H9 (cell line): Measurements from ENCODE around the gene NAA60. TPM values are rescaled to one million over a fixed set of nuclear protein-coding genes. Genes with fewer than 3 reads are reported as not detected.

Source experiments
- DNase-seq: peaks from one replicate; pipeline ENCODE4 v3.0.0-alpha.2; 2017
- H2AFZ ChIP-seq: one replicate; pipeline ENCODE4 v1.6.1; 2013; ENCODE audit warnings: mild to moderate bottlenecking, low read length, control low read depth, moderate library complexity
- H2AK5ac ChIP-seq: 2 replicates; pipeline ENCODE4 v1.6.1; 2013; ENCODE audit warnings: low read length, control low read depth, mixed read lengths; ENCODE audit not compliant: insufficient read length
- H2BK120ac ChIP-seq: one replicate; pipeline ENCODE4 v1.6.1; 2013; ENCODE audit warnings: low read depth, mild to moderate bottlenecking, low read length, control low read depth, inconsistent platforms; ENCODE audit not compliant: poor library complexity, severe bottlenecking
- H2BK12ac ChIP-seq: 2 replicates; pipeline ENCODE4 v1.6.1; 2013; ENCODE audit warnings: low read length, control low read depth, mixed read lengths, low read depth; ENCODE audit not compliant: insufficient read length
- H2BK15ac ChIP-seq: 2 replicates; pipeline ENCODE4 v1.6.1; 2013; ENCODE audit warnings: low read depth, low read length, control low read depth
- H2BK20ac ChIP-seq: one replicate; pipeline ENCODE4 v1.6.1; 2013; ENCODE audit warnings: low read depth, mild to moderate bottlenecking, low read length, control low read depth, inconsistent platforms; ENCODE audit not compliant: poor library complexity, severe bottlenecking
- H2BK5ac ChIP-seq: 2 replicates; pipeline ENCODE4 v1.6.1; 2013; ENCODE audit warnings: low read length, control low read depth, mixed read lengths; ENCODE audit not compliant: insufficient read length
- H3K14ac ChIP-seq: 2 replicates; pipeline ENCODE4 v1.6.1; 2013; ENCODE audit warnings: low read length, control low read depth; ENCODE audit not compliant: insufficient read depth
- H3K18ac ChIP-seq: 2 replicates; pipeline ENCODE4 v1.6.1; 2013; ENCODE audit warnings: low read depth, mild to moderate bottlenecking, mixed read lengths, low read length, control low read depth; ENCODE audit not compliant: insufficient read length
- H3K23ac ChIP-seq: 2 replicates; pipeline ENCODE4 v1.6.1; 2013; ENCODE audit warnings: low read length, control low read depth, mixed read lengths, low read depth; ENCODE audit not compliant: insufficient read length
- H3K23me2 ChIP-seq: 2 replicates; pipeline ENCODE4 v1.6.1; 2013; ENCODE audit warnings: low read depth, mild to moderate bottlenecking, mixed read lengths, low read length, control low read depth; ENCODE audit not compliant: insufficient read length, poor library complexity, severe bottlenecking
- H3K27ac ChIP-seq: 2 replicates; pipeline ENCODE4 v1.5.1; 2013; ENCODE audit warnings: low read length, control low read depth, mixed read lengths, low read depth; ENCODE audit not compliant: insufficient read length
- H3K27me3 ChIP-seq: 2 replicates; pipeline ENCODE4 v1.6.1; 2013; ENCODE audit warnings: low read length, control low read depth, inconsistent platforms; ENCODE audit not compliant: insufficient read depth
- H3K4ac ChIP-seq: 2 replicates; pipeline ENCODE4 v1.6.1; 2013; ENCODE audit warnings: low read depth, mild to moderate bottlenecking, control low read depth, inconsistent platforms, low read length, moderate library complexity
- H3K4me1 ChIP-seq: 2 replicates; pipeline ENCODE4 v1.6.1; 2013; ENCODE audit warnings: low read length, control low read depth, inconsistent platforms; ENCODE audit not compliant: insufficient read depth
- H3K4me2 ChIP-seq: 2 replicates; pipeline ENCODE4 v1.6.1; 2013; ENCODE audit warnings: low read length, control low read depth, mixed read lengths; ENCODE audit not compliant: insufficient read length, insufficient read depth
- H3K56ac ChIP-seq: 2 replicates; pipeline ENCODE4 v1.6.1; 2013; ENCODE audit warnings: low read depth, mild to moderate bottlenecking, mixed read lengths, low read length, control low read depth; ENCODE audit not compliant: insufficient read length
- H3K79me1 ChIP-seq: 2 replicates; pipeline ENCODE4 v1.6.1; 2013; ENCODE audit warnings: low read depth, mild to moderate bottlenecking, moderate library complexity, low read length, control low read depth, inconsistent platforms; ENCODE audit not compliant: insufficient read depth, poor library complexity, severe bottlenecking
- H3K79me2 ChIP-seq: 2 replicates; pipeline ENCODE4 v1.6.1; 2013; ENCODE audit warnings: low read length, control low read depth, inconsistent platforms; ENCODE audit not compliant: insufficient read depth
- H3K9ac ChIP-seq: 2 replicates; pipeline ENCODE4 v1.6.1; 2013; ENCODE audit warnings: low read length, control low read depth, mixed read lengths; ENCODE audit not compliant: insufficient read length; ENCODE audit errors: extremely low read depth
- H3K9me3 ChIP-seq: one replicate; pipeline ENCODE4 v1.6.1; 2013; ENCODE audit warnings: low read depth, low read length, inconsistent platforms; ENCODE audit not compliant: control insufficient read depth
- H3T11ph ChIP-seq: one replicate; pipeline ENCODE4 v1.6.1; 2013; ENCODE audit warnings: mild to moderate bottlenecking, low read length, control low read depth, inconsistent platforms
- H4K20me1 ChIP-seq: one replicate; pipeline ENCODE4 v1.6.1; 2013; ENCODE audit not compliant: control insufficient read depth, insufficient read length, insufficient read depth
- H4K5ac ChIP-seq: 2 replicates; pipeline ENCODE4 v1.6.1; 2013; ENCODE audit warnings: low read depth, mild to moderate bottlenecking, mixed read lengths, low read length, control low read depth; ENCODE audit not compliant: insufficient read length
- H4K8ac ChIP-seq: replicated peaks from 2 replicates; pipeline ENCODE4 v1.6.1; 2013; ENCODE audit warnings: low read length, control low read depth, mixed read lengths, low read depth; ENCODE audit not compliant: insufficient read length
- H4K91ac ChIP-seq: 2 replicates; pipeline ENCODE4 v1.6.1; 2013; ENCODE audit warnings: low read depth, mild to moderate bottlenecking, moderate library complexity, mixed read lengths, low read length, control low read depth; ENCODE audit not compliant: insufficient read length
- H3K27ac Mint-ChIP-seq, 3 experiments: 2 replicates in 2 of 3; 3 replicates in 1 of 3; pipeline ENCODE4 v1.8.0; 2020 to 2021; ENCODE audit warnings: mixed read lengths in 3 of 3, mild to moderate bottlenecking in 1 of 3, moderate library complexity in 1 of 3
- H3K27me3 Mint-ChIP-seq: 2 replicates; pipeline ENCODE4 v1.8.0; 2021; ENCODE audit warnings: low read depth, mild to moderate bottlenecking, moderate library complexity, mixed read lengths
- H3K36me3 Mint-ChIP-seq, 3 experiments: 2 replicates in 2 of 3; 3 replicates in 1 of 3; pipeline ENCODE4 v1.8.0; 2020 to 2021; ENCODE audit warnings: low read depth in 3 of 3, mixed read lengths in 3 of 3; ENCODE audit not compliant: insufficient read depth in 1 of 3
- H3K4me1 Mint-ChIP-seq, 2 experiments: 2 replicates each; pipeline ENCODE4 v1.8.0; 2020; ENCODE audit warnings: mixed read lengths in 2 of 2
- H3K4me3 Mint-ChIP-seq, 2 experiments: 2 replicates in 1 of 2; 3 replicates in 1 of 2; pipeline ENCODE4 v1.8.0; 2020 to 2021; ENCODE audit warnings: mild to moderate bottlenecking in 2 of 2, mixed read lengths in 2 of 2, moderate library complexity in 1 of 2
- H3K9me3 Mint-ChIP-seq, 2 experiments: 2 replicates in 1 of 2; 3 replicates in 1 of 2; pipeline ENCODE4 v1.8.0; 2020; ENCODE audit warnings: mild to moderate bottlenecking in 2 of 2, mixed read lengths in 2 of 2, moderate library complexity in 1 of 2
- total RNA-seq: library from RNA; stranded (reverse); gene quantifications from 2 replicates; pipeline ENCODE4 v1.2.1, GENCODE V29; 2021
- TF ChIP-seq, protein P1 (sequence below): fragments of 200-600 bp; sonication (generic); conservative IDR thresholded peaks from 3 replicates; pipeline ENCODE4 v1.8.0; 2021; ENCODE audit warnings: antibody characterized with exemption, mild to moderate bottlenecking

Gene NAA60
- total RNA-seq, 1 experiment from 2014 or later = 49.3 TPM

DNA sequence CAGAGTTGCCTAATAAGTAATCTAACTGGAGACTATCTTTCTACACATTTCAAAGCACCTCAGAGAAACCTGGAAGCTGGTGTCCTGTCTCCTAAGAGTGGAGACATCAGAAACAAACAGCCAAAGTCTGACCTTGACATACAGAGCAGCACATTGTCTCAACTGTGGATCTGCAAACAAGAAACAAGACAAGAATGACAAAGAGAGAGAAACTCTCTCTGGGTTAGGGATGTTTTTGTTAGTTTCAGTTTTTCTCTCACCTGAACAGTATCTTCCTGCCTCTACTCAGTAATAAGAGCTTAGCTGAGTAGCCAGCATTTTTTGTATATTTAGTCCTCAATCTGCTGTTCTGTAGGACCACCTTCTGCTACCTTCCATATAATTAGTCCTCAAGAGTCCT lies 9.1 kb upstream of the NAA60 start:
- Histone ChIP-seq H3K79me2 (no peaks in the 10 kb centered on the region), H3K9ac (no peak overlapping the region), H3K9me3 (no peaks in the 10 kb centered on the region), H4K91ac (no peak overlapping the region), H3T11ph (no peak overlapping the region), H3K4me2 (no peak overlapping the region), H2BK15ac (no peak overlapping the region), H3K23me2 (peaks cover 2% of the 10 kb centered on the region), H3K18ac (no peak overlapping the region), H2AFZ (no peak overlapping the region), H4K20me1 (no peaks in the 10 kb centered on the region), H4K5ac (no peak overlapping the region), H4K8ac (no peak overlapping the region), H2BK5ac (no peak overlapping the region), H3K79me1 (no peaks in the 10 kb centered on the region), H3K27ac (no peak overlapping the region), H3K27me3 (no peaks in the 10 kb centered on the region), H2BK120ac (no peak overlapping the region), H2AK5ac (no peak overlapping the region), H3K23ac (no peak overlapping the region), H3K4ac (no peak overlapping the region), H3K14ac (no peak overlapping the region), H3K4me1 (no peaks in the 10 kb centered on the region), H2BK12ac (no peak overlapping the region), H3K56ac (no peak overlapping the region), H2BK20ac (no peak overlapping the region)
- Mint-ChIP-seq H3K9me3 (peaks cover 2 to 7% of the 10 kb centered on the region in 2 experiments; a peak in 3 of 5 replicates), H3K27me3 (peaks cover 4% of the 10 kb centered on the region), H3K4me3 (no peak overlapping the region), H3K27ac (peak overlapping the region in 1 of 3 experiments; percentile 6; a peak in 1 of 7 replicates), H3K36me3 (peaks cover 4 to 11% (median 4%) of the 10 kb centered on the region in 3 experiments; a peak in 6 of 7 replicates), H3K4me1 (no peaks in the 10 kb centered on the region)
- DNase-seq = no peak
- TF ChIP-seq, protein P1, sequence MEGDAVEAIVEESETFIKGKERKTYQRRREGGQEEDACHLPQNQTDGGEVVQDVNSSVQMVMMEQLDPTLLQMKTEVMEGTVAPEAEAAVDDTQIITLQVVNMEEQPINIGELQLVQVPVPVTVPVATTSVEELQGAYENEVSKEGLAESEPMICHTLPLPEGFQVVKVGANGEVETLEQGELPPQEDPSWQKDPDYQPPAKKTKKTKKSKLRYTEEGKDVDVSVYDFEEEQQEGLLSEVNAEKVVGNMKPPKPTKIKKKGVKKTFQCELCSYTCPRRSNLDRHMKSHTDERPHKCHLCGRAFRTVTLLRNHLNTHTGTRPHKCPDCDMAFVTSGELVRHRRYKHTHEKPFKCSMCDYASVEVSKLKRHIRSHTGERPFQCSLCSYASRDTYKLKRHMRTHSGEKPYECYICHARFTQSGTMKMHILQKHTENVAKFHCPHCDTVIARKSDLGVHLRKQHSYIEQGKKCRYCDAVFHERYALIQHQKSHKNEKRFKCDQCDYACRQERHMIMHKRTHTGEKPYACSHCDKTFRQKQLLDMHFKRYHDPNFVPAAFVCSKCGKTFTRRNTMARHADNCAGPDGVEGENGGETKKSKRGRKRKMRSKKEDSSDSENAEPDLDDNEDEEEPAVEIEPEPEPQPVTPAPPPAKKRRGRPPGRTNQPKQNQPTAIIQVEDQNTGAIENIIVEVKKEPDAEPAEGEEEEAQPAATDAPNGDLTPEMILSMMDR = no peak
